Psoas muscle (tissue), 8 donors: ENCODE measurements around the gene TOGARAM2. TPM values are rescaled to one million over a fixed set of nuclear protein-coding genes. Genes with fewer than 3 reads are reported as not detected.
"Not testable (repeated sequence)": the region's sequence is repeated elsewhere in the genome, so short reads cannot be mapped to it uniquely, and the experiment has no call there.

Experiments used
- ATAC-seq, 4 donors: fragments of 200-7000 bp; cut with Tn5 transposase; one replicate each; pipeline ENCODE4 v1.9.1; 2020; ENCODE audit warnings: moderate library complexity in 3 of 4, mild to moderate bottlenecking in 2 of 4
- DNase-seq, 2 donors: peaks; one replicate each; pipeline ENCODE4 v3.0.0-alpha.2; 2020
- H3K27ac ChIP-seq: fragments of 200-600 bp; one replicate; pipeline ENCODE4 v1.8.0; 2022
- H3K27me3 ChIP-seq, 3 donors: fragments of 200-600 bp in 1 of 3; one replicate each; pipeline versions ENCODE4 v1.6.1 to v1.8.0; 2013 to 2022; ENCODE audit warnings: low read length in 2 of 3, mild to moderate bottlenecking in 2 of 3, moderate library complexity in 1 of 3; ENCODE audit not compliant: insufficient read depth in 3 of 3
- H3K36me3 ChIP-seq, 2 donors: fragments of 200-600 bp in 1 of 2; one replicate each; pipeline versions ENCODE4 v1.6.1 to v1.8.0; 2013 to 2022; ENCODE audit warnings: low read depth in 1 of 2, mild to moderate bottlenecking in 1 of 2, moderate library complexity in 1 of 2; ENCODE audit not compliant: insufficient read depth in 1 of 2
- H3K4me1 ChIP-seq: fragments of 200-600 bp; one replicate; pipeline ENCODE4 v1.8.0; 2022
- H3K4me3 ChIP-seq: fragments of 200-600 bp; one replicate; pipeline ENCODE4 v1.8.0; 2022; ENCODE audit warnings: mild to moderate bottlenecking
- H3K9me3 ChIP-seq: fragments of 200-600 bp; one replicate; pipeline ENCODE4 v1.8.0; 2022
- CTCF ChIP-seq: fragments of 200-600 bp; IDR thresholded peaks from one replicate; pipeline ENCODE4 v1.8.0; 2022; ENCODE audit warnings: antibody characterized with exemption
- WGBS, 3 donors: extraction: QIAGEN DNeasy Blood & Tissue Kit; methylation state at CpG; one replicate each; pipeline versions ENCODE4 v1.1.6 to v1.1.7; 2013; 5-methylcytosine and 5-hydroxymethylcytosine counted together
- intact Hi-C, 2 donors: fragments of 100-400 bp; cut with DNase I; formaldehyde crosslinking; loops; one replicate each; pipeline versions ENCODE4 v1.11.0 to v1.14.2; 2022
- polyA plus RNA-seq, 3 donors: library from polyadenylated mRNA; stranded (reverse); fragments of 200-250 nt; gene quantifications; one replicate each; pipeline ENCODE4 v1.2.3, GENCODE V29; 2013
- total RNA-seq, 4 donors: library from RNA; stranded (reverse); fragmentation: NEBNext Ultra II Directional in 2 of 4; extraction: Animal tissue kit (Norgen Biotek cat#: 25700) in 2 of 4; gene quantifications; one replicate each; pipeline versions ENCODE4 v1.2.1 to v1.2.4, GENCODE V29; 2021 to 2023
- donor health status: healthy with polysubstance abuse.
- donor health status: DM: no; HTN: no; CAD: no; lungs with moderate emphysema.
- donor health status: Bipolar disorder and iron deficiency.
- donor health status: healthy.
- donor health status: DM: yes; HTN: yes; CAD: no.
- donor health status: DM: no; HTN: no; CAD: no.
- donor health status: DM: no; HTN: no; CAD: no.
- donor health status: DM: yes; HTN: yes; CAD: no.

The TOGARAM2 gene
- total and polyA plus RNA-seq, 7 donors = 2.2 to 98.4 (median 28.6) TPM

GRCh38 chr2:28976584-28976983 is 4.5 kb upstream of the TOGARAM2 start:
- ATAC-seq = peak in 2 of 4 donors; percentile 31 to 57

GRCh38 chr2:28977176-28977875 is 3.8 kb upstream of the TOGARAM2 start:
- H3K4me3 ChIP-seq = no peak overlapping the region
- intact Hi-C loops = no loop called here
- ATAC-seq (no peak), DNase-seq (no peak)
- TF ChIP-seq CTCF = no peak
- H3K36me3 ChIP-seq = no peaks in the 10 kb centered on the region
- WGBS, 3 donors = 93 to 97% (median 94%) methylated on average over 10 of the region's 10 CpGs
- no peaks in the 10 kb centered on the region for H3K4me1 ChIP-seq
- no peaks in the 10 kb centered on the region for H3K27me3 ChIP-seq
- H3K9me3 ChIP-seq = no peaks in the 10 kb centered on the region
- H3K27ac ChIP-seq = no peak overlapping the region

More at GRCh38 chr2:28976584-28976983, 4.5 kb upstream of the TOGARAM2 start:
- Histone ChIP-seq H3K36me3 (no peaks in the 10 kb centered on the region), H3K9me3 (no peaks in the 10 kb centered on the region), H3K27ac (no peak overlapping the region), H3K4me1 (no peaks in the 10 kb centered on the region), H3K4me3 (no peak overlapping the region), H3K27me3 (no peaks in the 10 kb centered on the region)
- intact Hi-C loops = no loop called here
- 74 to 82% (median 81%) methylated on average over 3 of the region's 3 CpGs for WGBS, 3 donors
- no peak for TF ChIP-seq CTCF
- no peak for DNase-seq

- ATAC-seq, intact Hi-C loops, H3K4me3 ChIP-seq, H3K36me3 ChIP-seq, DNase-seq, H3K27ac ChIP-seq, H3K4me1 ChIP-seq, H3K27me3 ChIP-seq, H3K9me3 ChIP-seq: not testable (repeated sequence)
- WGBS, 3 donors = 90 to 97% (median 94%) methylated on average over 8 of the region's 8 CpGs
Measured at GRCh38 chr2:28978001-28978400, 3.1 kb upstream of the TOGARAM2 start.

GRCh38 chr2:28978606-28979005 is 2.5 kb upstream of the TOGARAM2 start:
- intact Hi-C loops = no loop called here
- H3K4me1 ChIP-seq = no peaks in the 10 kb centered on the region
- no peak overlapping the region for H3K4me3 ChIP-seq
- 74 to 82% (median 80%) methylated on average over 6 of the region's 6 CpGs for WGBS, 3 donors
- no peaks in the 10 kb centered on the region for H3K27me3 ChIP-seq
- no peak overlapping the region for H3K27ac ChIP-seq
- H3K36me3 ChIP-seq = no peaks in the 10 kb centered on the region
- H3K9me3 ChIP-seq = no peaks in the 10 kb centered on the region
- no peak for TF ChIP-seq CTCF
- DNase-seq (no peak), ATAC-seq (no peak)

- DNase-seq = no peak
- WGBS, 3 donors = 69 to 78% (median 69%) methylated on average over 7 of the region's 7 CpGs
- no peaks in the 10 kb centered on the region for H3K4me1 ChIP-seq
- no peak overlapping the region for H3K4me3 ChIP-seq
- H3K36me3 ChIP-seq = no peaks in the 10 kb centered on the region
- H3K9me3 ChIP-seq = no peaks in the 10 kb centered on the region
- no peak overlapping the region for H3K27ac ChIP-seq
- intact Hi-C loops = no loop called here
- TF ChIP-seq CTCF = no peak
- ATAC-seq = no peak
- H3K27me3 ChIP-seq = no peaks in the 10 kb centered on the region
Measured at GRCh38 chr2:28979041-28979440, 2.1 kb upstream of the TOGARAM2 start.
